Measurements from ENCODE around the gene TENT5A.
A peak's percentile ranks its signal among the peaks of the same experiment; 100 is the strongest.

Gene TENT5A

DNA sequence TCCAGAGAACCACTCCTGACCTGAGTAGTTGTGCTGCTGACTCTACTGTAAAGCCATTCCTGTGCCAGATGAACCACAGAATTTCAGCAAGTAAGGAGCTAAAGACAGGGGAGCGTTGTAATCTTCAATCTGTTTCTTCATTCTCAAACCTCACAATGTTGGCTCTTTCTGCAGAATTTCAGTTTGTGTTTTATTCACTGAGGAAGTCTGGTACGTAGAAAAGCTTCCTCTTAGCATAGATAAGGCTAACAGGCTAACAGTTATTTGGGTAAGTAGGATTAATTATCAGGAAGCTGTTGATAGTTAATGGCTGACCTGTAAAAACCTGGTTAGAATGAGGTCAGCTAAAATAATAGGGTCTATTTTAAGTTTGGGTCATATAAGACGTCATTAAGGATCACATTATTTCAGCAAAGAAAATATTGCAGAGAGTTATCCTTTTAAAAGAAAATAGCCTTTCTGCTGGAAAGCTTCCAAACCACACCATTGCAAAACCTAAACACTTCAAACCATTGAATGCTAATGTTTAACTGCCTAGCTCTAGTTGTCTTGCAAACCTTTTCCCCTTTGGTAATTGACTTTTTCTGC, 14.1 kb upstream of the TENT5A start:
- H3K4me1 ChIP-seq (ENCODE audit: control insufficient read depth, insufficient read depth, low read length) = peaks cover 9% of the 10 kb centered on the region; the same call in 1 of the 2 replicates
- ChIA-PET POLR2A (interaction anchor here (0.7 to 1.8 kb wide), 4 partner anchors 14 to 378 kb away, joined by 3 to 23 read pairs (median 3); partner anchors contain the start of gene TENT5A), CTCF (interaction anchor here (0.7 to 1.7 kb wide), 3 partner anchors 8 to 13 kb away, joined by 3 to 7 read pairs (median 3); no protein-coding TSS in a partner anchor)
- no peak for TF ChIP-seq ZNF223 (tag by site-specific recombination; IDR thresholded peaks at IDR 0.05)
- TF ChIP-seq, protein P1, sequence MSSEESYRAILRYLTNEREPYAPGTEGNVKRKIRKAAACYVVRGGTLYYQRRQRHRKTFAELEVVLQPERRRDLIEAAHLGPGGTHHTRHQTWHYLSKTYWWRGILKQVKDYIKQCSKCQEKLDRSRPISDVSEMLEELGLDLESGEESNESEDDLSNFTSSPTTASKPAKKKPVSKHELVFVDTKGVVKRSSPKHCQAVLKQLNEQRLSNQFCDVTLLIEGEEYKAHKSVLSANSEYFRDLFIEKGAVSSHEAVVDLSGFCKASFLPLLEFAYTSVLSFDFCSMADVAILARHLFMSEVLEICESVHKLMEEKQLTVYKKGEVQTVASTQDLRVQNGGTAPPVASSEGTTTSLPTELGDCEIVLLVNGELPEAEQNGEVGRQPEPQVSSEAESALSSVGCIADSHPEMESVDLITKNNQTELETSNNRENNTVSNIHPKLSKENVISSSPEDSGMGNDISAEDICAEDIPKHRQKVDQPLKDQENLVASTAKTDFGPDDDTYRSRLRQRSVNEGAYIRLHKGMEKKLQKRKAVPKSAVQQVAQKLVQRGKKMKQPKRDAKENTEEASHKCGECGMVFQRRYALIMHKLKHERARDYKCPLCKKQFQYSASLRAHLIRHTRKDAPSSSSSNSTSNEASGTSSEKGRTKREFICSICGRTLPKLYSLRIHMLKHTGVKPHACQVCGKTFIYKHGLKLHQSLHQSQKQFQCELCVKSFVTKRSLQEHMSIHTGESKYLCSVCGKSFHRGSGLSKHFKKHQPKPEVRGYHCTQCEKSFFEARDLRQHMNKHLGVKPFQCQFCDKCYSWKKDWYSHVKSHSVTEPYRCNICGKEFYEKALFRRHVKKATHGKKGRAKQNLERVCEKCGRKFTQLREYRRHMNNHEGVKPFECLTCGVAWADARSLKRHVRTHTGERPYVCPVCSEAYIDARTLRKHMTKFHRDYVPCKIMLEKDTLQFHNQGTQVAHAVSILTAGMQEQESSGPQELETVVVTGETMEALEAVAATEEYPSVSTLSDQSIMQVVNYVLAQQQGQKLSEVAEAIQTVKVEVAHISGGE (tag by site-specific recombination; conservative IDR thresholded peaks at IDR 0.05; ENCODE audit: low read depth) = no peak
- TF ChIP-seq ZNF146 (tag by site-specific recombination; IDR thresholded peaks at IDR 0.05) = no peak
- TF ChIP-seq REPIN1 (tag by site-specific recombination; IDR thresholded peaks at IDR 0.05; ENCODE audit: low read depth) = no peak
- no peak for TF ChIP-seq ZNF585B (tag by site-specific recombination; IDR thresholded peaks at IDR 0.05)
- TF ChIP-seq ZFHX2 (tag by site-specific recombination; conservative IDR thresholded peaks at IDR 0.05) = no peak
- no peak for TF ChIP-seq ZNF777 (tag by site-specific recombination; IDR thresholded peaks at IDR 0.05; ENCODE audit: borderline replicate concordance)
- TF ChIP-seq, protein P2, sequence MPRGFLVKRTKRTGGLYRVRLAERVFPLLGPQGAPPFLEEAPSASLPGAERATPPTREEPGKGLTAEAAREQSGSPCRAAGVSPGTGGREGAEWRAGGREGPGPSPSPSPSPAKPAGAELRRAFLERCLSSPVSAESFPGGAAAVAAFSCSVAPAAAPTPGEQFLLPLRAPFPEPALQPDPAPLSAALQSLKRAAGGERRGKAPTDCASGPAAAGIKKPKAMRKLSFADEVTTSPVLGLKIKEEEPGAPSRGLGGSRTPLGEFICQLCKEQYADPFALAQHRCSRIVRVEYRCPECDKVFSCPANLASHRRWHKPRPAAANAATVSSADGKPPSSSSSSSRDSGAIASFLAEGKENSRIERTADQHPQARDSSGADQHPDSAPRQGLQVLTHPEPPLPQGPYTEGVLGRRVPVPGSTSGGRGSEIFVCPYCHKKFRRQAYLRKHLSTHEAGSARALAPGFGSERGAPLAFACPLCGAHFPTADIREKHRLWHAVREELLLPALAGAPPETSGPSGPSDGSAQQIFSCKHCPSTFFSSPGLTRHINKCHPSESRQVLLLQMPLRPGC (tag by site-specific recombination; IDR thresholded peaks at IDR 0.05) = peak; percentile 41; the same call in 1 of the 2 replicates
- TF ChIP-seq OSR2 (tag by site-specific recombination; IDR thresholded peaks at IDR 0.05) = peak; percentile 85
- no peak for TF ChIP-seq ZSCAN30 (tag by site-specific recombination; IDR thresholded peaks at IDR 0.05)
- TF ChIP-seq ZBTB21 (tag by site-specific recombination; IDR thresholded peaks at IDR 0.05) = peak; percentile 77
- no peak for TF ChIP-seq ZNF521 (tag by site-specific recombination; IDR thresholded peaks at IDR 0.05)
- TF ChIP-seq ZNF354C (tag by site-specific recombination; IDR thresholded peaks at IDR 0.05; ENCODE audit: borderline replicate concordance, low read depth) = no peak
- TF ChIP-seq ZNF837 (tag by site-specific recombination; IDR thresholded peaks at IDR 0.05) = no peak
- no peak for TF ChIP-seq ZNF155 (tag by site-specific recombination; IDR thresholded peaks at IDR 0.05)
- no peak for TF ChIP-seq ZNF426 (tag by site-specific recombination; IDR thresholded peaks at IDR 0.05)
- TF ChIP-seq OVOL3 (tag by site-specific recombination; IDR thresholded peaks at IDR 0.05) = peak; percentile 57; the same call in 1 of the 2 replicates
- TF ChIP-seq ZNF629 (tag by site-specific recombination; IDR thresholded peaks at IDR 0.05) = peak; percentile 71
- TF ChIP-seq, protein P3, sequence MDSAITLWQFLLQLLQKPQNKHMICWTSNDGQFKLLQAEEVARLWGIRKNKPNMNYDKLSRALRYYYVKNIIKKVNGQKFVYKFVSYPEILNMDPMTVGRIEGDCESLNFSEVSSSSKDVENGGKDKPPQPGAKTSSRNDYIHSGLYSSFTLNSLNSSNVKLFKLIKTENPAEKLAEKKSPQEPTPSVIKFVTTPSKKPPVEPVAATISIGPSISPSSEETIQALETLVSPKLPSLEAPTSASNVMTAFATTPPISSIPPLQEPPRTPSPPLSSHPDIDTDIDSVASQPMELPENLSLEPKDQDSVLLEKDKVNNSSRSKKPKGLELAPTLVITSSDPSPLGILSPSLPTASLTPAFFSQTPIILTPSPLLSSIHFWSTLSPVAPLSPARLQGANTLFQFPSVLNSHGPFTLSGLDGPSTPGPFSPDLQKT (IDR thresholded peaks at IDR 0.05; ENCODE audit: borderline replicate concordance, low read depth, low read length) = no peak
- peak; percentile 11; the same call in 1 of the 2 replicates for TF ChIP-seq SCRT1 (tag by site-specific recombination; IDR thresholded peaks at IDR 0.05; ENCODE audit: borderline replicate concordance)
- no peak for TF ChIP-seq MEIS1 (CRISPR knock-in tag; IDR thresholded peaks at IDR 0.05; ENCODE audit: borderline replicate concordance)
- TF ChIP-seq ZNF350 (tag by site-specific recombination; IDR thresholded peaks at IDR 0.05) = peak; percentile 56
- TF ChIP-seq, protein P4, sequence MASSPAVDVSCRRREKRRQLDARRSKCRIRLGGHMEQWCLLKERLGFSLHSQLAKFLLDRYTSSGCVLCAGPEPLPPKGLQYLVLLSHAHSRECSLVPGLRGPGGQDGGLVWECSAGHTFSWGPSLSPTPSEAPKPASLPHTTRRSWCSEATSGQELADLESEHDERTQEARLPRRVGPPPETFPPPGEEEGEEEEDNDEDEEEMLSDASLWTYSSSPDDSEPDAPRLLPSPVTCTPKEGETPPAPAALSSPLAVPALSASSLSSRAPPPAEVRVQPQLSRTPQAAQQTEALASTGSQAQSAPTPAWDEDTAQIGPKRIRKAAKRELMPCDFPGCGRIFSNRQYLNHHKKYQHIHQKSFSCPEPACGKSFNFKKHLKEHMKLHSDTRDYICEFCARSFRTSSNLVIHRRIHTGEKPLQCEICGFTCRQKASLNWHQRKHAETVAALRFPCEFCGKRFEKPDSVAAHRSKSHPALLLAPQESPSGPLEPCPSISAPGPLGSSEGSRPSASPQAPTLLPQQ (tag by site-specific recombination; IDR thresholded peaks at IDR 0.05) = 0 out of 2 replicates have a peak, but pooled peaks have one; percentile 19
- TF ChIP-seq ZNF423 (tag by site-specific recombination; IDR thresholded peaks at IDR 0.05) = no peak
- no peak for TF ChIP-seq ZNF514 (tag by site-specific recombination; IDR thresholded peaks at IDR 0.05)
- TF ChIP-seq GLIS1 (tag by site-specific recombination; IDR thresholded peaks at IDR 0.05) = no peak
- TF ChIP-seq, protein P5, sequence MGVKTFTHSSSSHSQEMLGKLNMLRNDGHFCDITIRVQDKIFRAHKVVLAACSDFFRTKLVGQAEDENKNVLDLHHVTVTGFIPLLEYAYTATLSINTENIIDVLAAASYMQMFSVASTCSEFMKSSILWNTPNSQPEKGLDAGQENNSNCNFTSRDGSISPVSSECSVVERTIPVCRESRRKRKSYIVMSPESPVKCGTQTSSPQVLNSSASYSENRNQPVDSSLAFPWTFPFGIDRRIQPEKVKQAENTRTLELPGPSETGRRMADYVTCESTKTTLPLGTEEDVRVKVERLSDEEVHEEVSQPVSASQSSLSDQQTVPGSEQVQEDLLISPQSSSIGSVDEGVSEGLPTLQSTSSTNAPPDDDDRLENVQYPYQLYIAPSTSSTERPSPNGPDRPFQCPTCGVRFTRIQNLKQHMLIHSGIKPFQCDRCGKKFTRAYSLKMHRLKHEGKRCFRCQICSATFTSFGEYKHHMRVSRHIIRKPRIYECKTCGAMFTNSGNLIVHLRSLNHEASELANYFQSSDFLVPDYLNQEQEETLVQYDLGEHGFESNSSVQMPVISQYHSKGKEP (tag by site-specific recombination; IDR thresholded peaks at IDR 0.05) = peak; percentile 83
- TF ChIP-seq ZEB2 (tag by site-specific recombination; IDR thresholded peaks at IDR 0.05) = peak; percentile 64
- peak; percentile 40; the same call in 1 of the 2 replicates for TF ChIP-seq ZBTB17 (tag by site-specific recombination; IDR thresholded peaks at IDR 0.05)
- TF ChIP-seq ZNF248 (tag by site-specific recombination; IDR thresholded peaks at IDR 0.05) = no peak

More for the DNA sequence above, 14.1 kb upstream of the TENT5A start:
- peak overlapping the region; percentile 26; the same call in 1 of the 2 replicates for H3K27ac ChIP-seq (ENCODE audit: extremely low read depth, low read depth, low read length)
- no peaks in the 10 kb centered on the region for H3K9me3 ChIP-seq (ENCODE audit: control insufficient read depth, insufficient read depth, low read depth, low read length)
- no peaks in the 10 kb centered on the region for H3K36me3 ChIP-seq (ENCODE audit: control insufficient read depth in 2 of 2, insufficient read depth in 1 of 2, low read length in 2 of 2)
- H3K4me3 ChIP-seq (ENCODE audit: low read depth, low read length) = no peak overlapping the region
